Measurements from ENCODE around the gene EMILIN2.
"Not testable (repeated sequence)": the region's sequence is repeated elsewhere in the genome, so short reads cannot be mapped to it uniquely, and the experiment has no call there.

Gene EMILIN2

DNA sequence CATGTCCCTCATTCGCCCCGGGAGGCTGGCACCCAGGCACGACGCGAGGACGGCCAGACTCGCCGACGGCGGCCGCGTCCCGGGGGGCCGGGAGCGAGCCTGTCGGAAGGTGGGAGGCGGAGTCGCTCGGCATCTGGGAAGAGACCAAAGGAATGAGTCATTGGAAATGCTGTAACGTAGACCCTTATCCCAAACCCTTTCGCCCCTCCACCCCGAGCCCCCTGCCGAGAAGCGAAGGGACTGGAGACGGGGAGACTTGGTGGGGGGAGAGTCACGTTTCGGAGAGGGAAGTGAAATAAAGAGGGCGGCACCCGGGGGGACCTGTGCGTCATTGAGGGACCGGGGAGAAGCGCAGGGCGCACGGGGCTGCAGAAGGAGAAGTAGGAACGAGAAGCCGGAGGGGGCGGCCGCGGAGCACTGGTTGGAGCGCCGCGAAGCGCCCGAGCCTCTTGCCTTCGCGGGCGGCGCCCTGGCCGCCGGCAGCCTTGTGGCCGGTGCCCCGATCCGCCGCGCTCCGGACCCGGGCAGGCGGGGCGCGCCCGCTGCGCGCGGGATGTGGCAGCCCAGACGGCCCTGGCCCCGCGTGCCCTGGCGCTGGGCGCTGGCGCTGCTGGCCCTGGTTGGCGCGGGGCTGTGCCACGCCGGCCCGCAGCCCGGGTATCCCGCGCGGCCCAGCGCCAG, at the start of gene EMILIN2:
TSS of gene EMILIN2 (plus strand) at position 371 of the 681 bp plus-strand sequence. CDS start at position 554, 183 bp downstream.
- peak in 1 of 2 donors; percentile 13 for DNase-seq (ENCODE audit: low read depth in 2 of 2)

DNA sequence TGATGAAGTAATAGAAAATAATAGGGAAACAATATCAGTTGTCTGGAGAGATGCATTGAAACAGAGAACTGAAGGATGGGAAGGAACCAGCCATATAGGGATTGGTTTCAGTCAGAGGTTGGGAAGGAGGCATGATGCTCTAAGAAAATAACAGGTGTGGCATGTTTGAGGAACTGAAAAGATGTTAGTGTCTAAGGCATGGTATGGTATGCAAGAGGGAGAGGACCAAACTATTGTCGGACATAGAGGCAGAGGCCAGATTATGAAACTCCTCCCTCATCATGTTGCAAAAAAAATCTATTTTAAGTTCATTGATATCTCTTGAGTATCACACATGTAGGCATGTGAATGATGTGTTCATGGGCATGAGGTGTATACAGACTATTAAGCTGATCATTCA, 48.9 kb upstream of the EMILIN2 start:
- DNase-seq (ENCODE audit: low read depth in 2 of 2), result no peak

DNA sequence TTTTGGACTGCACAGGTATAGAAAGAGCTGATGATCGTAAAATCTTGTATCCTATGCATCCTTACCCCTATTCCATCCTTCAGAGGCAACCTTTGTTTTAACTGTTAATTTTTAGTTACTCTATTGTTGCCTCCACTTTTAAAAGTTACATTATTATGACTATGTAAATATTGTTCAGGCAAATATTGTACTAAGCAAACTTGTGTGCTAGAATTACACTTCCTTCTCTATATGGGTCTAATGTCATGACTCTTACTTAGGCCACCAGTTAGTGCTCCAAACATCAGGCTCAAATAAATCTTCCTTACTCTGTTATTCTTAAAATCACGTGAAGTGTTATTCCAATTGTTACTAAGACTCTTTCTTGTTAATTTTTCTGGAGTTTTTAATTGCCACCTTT, 47.4 kb upstream of the EMILIN2 start:
- DNase-seq (ENCODE audit: low read depth in 2 of 2), result no peak

DNA sequence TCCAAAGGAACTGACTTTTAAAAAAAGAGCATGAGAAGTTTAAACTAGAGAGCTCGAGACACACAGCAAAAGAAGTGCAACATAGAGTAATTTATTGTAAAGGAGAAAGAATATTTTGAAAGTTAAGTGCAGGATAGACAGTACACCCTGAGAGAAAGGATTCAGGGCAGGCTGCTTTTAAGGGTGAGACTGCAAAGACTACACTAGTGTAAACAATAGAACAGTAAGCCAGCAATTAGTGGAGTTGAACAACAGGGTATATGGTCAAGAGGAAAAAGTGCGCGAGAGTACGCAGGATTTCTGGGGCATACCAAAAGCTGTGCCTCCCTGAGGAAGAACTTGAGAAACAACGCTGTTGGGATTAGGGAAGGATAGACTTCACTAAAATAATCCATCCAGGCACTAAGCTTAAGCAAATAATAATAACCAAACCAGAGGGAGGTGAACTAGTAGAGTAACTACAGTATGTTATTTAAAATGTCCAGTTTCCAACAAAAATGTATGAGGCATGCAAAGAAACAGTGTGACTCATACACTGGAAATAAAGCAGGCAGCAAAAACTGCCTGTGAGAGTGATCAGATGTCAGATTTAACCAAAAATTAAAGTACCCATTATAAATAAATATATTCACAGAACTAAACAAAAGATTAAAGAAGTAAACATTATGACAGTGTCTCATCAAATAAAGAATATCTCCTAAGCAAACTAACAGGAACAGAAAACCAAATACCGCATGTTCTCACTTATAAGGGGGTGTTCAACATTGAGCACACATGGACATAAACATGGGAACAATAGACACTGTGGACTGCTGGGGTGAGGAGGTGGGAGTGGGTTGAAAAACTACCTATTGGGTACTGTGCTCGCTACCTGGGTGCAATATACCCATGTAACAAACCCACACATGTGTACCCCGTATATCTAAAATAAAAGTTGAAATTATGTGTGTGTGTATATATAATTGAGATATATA, 40.5 kb upstream of the EMILIN2 start:
- DNase-seq (ENCODE audit: low read depth in 2 of 2), result no peak

DNA sequence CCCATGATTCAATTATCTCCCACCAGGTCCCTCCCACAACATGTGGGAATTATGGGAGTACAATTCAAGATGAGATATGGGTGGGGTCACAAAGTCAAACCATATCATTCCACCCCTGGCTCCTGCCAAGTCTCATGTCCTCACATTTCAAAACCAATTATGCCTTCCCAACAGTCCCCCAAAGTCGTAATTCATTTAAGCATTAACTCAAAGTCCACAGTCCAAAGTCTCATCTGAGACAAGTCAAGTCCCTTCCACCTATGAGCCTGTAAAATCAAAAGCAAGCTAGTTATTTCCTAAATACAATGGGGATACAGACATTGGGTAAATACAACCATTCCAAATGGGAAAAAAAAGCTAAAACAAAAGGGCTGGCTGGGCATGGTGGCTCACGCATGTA, 38.2 kb upstream of the EMILIN2 start:
- DNase-seq (ENCODE audit: low read depth in 2 of 2), result not testable (repeated sequence)

DNA sequence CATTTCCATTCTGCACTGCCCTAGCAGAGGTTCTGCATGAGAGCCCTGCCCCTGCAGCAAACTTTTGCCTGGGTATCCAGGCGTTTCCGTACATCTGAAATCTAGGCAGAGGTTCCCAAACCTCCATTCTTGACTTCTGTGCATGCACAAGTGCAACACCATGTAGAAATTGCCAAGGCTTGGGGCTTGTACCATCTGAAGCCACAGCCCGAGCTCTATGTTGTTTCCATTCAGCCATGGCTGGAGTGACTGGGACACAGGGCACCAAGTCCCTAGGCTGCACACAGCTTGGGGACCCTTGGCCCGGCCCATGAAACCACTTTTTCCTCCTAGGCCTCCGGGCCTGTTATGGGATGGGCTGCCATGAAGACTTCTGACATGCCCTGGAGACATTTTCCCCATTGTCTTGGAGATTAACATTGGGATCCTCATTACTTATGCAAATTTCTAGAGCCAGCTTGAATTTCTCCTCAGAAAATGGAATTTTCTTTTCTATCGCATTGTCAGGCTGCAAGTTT, 37.1 kb upstream of the EMILIN2 start:
- DNase-seq (ENCODE audit: low read depth in 2 of 2), result not testable (repeated sequence)

DNA sequence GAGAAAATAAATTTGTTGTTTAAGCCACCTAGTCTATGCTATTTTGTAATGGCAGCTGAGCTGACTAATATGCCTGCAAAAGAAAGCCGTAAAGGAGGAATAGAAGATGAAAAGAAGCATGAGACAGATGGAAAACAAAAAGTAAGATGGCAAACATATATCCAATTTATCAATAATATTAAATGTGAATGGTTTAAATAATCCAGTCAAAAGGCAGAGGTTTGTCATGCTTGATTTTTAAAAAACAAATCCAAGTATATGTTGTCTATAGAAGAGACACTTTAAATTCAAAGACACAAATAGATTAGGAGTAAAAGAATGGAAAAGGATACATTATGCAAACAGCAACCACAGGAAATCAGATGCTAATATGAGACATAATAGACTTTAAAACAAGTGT, 35.4 kb upstream of the EMILIN2 start:
- no peak for DNase-seq (ENCODE audit: low read depth in 2 of 2)

DNA sequence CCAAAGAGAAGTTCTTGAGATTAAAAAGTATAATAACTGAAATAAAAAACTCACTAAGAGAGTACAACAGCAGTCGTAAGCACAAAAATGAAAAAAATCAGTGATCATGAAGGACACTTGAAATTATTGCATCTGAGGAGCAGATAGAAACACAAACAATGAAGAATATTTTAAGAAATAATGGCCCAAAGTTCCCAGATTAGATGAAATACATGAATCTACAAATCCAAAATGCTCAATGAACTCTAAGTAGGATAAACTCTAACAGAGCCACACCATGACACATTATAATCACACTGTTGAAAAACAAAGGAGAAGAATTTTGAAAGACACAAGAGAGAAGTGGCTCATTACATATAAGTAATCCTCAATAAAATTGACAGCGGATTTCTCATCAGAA, 31.9 kb upstream of the EMILIN2 start:
- no peak for DNase-seq (ENCODE audit: low read depth in 2 of 2)

DNA sequence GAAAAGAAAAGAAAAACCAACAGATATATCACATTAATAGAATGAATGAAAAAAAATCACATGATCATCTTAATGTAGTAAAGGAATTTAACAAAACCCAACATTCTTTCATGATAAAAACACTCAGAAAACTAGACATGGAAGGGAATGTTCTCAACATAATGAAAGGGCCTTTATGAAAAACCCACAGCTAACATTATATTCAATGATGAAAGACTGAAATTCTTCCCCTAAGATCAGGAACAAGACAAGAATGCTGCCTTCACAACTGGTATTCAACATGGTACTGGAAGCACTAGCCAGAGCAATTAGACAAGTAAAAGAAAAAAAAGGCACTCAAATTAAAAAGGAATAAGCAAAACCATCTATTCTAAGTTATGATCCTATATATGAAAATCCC, 28.5 kb upstream of the EMILIN2 start:
- no peak for DNase-seq (ENCODE audit: low read depth in 2 of 2)

DNA sequence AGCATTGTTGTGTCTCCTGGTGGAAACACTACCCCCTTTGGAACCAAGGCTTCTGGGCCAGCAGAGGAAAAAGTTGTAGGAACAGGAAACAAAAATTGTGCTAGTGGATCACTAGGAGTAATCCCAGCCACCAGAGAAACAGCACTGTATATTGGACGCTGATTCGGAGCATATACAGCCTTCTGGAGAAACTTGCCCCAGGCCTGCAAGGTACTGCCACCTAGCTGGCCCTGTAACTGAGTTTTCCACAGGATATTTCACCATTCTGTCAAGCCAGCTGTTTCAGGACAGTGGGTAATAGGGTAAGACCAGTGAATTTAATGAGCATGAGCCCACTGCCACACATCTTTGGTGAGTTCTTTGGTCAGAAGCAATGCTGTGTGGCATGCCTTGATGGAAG, 25.1 kb upstream of the EMILIN2 start:
- no peak for DNase-seq (ENCODE audit: low read depth in 2 of 2)

DNA sequence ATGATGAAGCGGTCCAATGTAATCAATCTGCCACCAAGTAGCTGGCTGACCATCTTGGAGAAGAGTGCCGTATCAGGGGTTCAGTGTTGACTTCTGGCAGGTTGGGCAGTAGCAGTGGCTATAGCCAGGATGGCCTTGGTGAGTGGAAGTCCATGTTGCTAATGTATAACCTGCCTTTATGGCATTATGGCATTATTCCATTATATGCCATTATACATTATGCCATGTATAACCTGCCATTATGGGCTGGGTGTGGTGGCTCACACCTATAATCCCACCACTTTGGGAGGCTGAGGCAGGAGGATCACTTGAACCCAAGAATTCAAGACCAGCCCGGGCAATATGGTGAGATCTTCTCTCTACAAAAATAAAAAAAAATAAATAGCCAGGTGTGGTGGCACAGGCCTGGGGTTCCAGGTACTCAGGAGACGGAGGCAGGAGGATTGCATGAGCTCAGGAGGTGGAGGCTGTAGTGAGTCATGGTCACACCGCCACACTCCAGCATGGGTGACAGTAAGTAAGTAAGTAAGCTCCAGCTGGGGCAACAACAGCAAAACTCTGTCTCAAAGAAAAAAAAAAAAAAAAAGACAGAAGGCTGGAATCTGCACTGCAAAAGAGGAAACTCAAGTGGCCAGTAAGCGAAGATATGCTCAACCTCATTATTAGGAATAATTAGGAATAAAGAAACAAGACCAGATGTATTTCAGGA, 24.4 kb upstream of the EMILIN2 start:
- no peak for DNase-seq (ENCODE audit: low read depth in 2 of 2)

DNA sequence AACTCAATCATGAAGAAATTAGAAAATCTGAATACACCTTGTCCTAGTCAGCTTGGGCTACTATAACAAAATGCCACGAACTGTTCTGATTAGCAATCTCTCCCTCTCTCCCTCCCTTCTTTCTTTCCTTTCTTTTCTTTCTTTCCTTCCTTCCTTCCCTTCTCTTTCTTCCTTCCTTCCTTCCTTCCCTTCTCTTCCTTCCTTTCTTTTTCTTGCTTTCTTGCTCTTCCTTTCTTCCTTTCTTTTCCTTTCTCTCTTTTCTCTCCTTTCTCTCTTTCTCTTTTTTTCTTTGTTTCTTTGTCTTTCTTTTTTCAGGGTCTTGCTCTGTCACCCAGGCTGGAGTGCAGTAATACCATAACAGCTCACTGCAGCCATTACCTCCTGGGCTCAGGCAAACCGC, 23.6 kb upstream of the EMILIN2 start:
- DNase-seq (ENCODE audit: low read depth in 2 of 2), result no peak

DNA sequence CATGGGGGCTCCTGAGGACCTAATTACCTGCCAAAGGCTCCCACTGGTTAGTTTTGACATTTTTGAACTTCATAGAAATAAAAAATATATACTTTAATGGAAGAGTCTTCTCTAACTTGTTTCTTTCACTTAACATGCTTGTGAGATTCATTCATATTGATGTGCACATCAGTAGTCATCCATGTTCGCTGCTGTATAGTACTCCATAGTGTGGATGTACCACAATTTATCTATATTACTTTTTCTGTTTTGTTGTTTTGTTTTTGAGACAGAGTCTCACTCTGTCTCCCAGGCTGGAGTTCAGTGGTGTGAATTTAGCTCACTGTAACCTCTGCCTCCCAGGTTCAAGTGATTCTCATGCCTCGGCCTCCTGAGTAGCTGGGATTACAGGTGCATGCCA, 22.8 kb upstream of the EMILIN2 start:
- DNase-seq (ENCODE audit: low read depth in 2 of 2), result no peak

DNA sequence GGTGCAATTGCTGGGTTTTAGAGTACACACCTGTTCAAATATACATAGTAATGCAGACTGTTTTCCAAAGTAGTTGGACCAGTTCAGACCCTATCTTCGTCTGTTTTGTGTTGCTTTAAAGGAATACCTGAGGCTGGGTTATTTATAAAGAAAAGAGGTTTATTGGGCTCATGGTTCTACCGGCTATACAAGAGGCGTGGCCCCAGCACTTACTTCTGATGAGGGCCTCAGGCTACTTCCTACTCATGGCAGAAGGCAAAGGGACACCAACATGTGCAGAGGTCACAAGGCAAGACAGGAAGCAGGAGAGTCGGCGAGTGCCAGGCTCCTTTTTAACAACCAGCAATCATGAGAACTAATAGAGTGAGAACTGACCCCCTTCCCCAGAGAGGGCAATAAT, 21.9 kb upstream of the EMILIN2 start:
- DNase-seq (ENCODE audit: low read depth in 2 of 2), result no peak

DNA sequence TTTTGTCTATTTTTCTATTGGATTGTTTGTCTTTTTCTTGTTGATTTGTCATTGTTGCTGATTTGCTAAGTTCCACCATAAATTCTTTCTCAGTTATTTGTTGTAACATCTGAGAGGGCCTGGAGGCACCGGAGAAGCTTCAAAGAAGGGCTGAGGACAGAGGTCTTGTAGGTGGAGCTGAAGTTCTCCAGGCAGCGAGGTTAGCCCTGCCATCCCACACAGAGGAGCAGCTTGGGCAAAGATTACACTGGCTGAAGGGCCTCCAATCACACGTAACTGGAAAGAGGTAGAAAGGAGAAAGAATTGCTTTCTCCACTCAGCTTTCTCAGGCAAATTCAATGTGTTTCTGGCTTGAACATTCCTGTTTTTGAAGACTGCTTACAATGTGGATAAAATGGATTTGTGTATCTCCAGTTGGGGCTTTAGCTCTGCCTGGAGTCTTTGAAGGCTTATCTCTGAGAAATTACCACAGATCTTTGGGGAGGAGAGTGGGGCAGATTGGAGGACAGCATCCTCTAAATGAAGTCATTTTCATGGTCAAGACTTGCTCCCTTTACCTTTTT, 21.1 kb upstream of the EMILIN2 start:
- no peak for DNase-seq (ENCODE audit: low read depth in 2 of 2)

DNA sequence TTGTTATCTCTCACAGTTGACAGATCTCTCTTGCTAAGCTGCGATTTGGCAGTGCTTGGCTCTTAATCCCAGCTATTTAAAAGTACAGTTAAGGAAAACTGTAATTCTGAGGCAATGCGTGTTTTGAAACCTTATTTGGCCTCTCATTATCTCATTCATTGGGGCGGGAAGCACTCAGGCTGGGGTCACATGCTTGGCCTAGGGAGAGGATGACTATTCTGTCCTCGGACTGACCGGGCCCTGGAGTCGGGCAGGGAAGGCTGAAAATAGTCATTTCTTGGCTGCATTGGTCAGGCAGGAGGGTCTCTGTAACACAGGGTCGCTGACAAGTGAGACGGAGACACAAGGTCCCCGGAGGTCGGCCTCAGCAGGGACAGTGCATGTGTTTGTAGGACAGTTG, 20.2 kb upstream of the EMILIN2 start:
- no peak for DNase-seq (ENCODE audit: low read depth in 2 of 2)

DNA sequence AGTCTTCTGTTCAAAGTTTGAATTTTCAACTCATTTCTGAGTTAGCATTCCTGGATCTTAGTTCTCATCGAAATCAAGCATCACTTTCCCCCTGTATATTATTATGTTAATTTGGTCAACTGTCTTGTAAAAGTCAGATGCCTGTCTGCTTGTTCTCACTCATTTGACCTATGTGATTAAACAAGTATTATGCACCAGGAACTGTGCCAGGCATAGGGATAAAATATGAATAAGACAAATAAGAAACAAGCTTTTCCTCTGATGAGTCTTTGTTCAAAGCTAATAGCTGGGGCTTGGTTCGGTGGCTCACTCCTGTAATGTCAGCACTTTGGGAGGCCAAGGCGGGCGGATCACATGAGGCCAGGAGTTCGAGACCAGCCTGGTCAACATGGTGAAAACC, 19.7 kb upstream of the EMILIN2 start:
- DNase-seq (ENCODE audit: low read depth in 2 of 2), result no peak

DNA sequence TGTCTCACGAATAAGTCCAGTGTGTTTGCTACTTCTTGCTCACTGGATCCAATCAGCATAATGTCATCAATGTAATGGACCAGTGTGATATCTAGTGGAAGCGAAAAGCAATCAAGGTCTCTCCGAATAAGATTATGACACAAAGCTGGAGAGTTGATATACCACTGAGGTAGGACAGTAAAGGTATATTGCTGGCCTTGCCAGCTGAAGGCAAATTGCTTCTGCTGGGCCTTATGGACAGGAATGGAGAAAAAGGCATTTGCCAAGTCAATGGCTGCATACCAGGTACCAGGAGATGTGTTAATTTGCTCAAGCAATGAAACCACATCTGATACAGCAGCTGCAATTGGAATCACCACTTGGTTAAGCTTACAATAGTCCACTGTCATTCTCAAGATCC, 10.7 kb upstream of the EMILIN2 start:
- not testable (repeated sequence) for DNase-seq (ENCODE audit: low read depth in 2 of 2)

DNA sequence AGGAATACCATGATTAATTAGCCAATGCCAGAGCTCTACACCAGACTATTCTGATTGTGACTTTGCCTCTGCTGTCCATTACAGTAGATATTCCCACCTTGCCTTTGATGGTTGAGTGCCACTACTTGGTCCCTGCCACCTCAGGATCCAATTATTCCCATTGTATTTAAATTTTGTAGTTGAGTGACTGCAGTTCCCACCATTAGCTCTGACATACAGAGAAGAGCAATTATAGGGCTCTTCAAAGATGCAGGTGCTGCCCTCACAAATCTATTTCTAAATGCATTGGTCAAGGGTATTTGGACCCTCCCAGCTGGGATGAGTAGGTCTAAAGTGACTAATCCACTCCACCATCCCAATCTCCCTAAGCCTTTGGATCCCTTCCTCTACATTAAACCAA, 9.5 kb upstream of the EMILIN2 start:
- DNase-seq (ENCODE audit: low read depth in 2 of 2), result not testable (repeated sequence)

DNA sequence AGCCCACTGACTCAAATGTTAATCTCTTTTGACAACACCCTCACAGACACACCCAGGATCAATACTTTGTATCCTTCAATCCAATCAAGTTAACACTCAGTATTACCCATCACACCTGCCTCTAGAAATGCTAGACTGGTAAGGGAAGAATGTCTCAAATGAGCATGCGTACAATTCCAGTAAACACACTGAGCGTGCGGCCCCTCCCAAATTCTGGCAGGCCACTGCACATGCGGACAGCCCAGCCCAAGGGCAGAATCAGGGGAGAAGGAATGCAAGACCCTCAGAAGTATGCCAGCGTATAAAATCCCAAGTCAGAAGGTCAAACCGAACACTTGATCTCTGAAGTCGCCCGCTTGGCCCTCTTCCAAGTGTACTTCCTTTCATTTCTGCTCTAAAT, 7.6 kb upstream of the EMILIN2 start:
- no peak for DNase-seq (ENCODE audit: low read depth in 2 of 2)

DNA sequence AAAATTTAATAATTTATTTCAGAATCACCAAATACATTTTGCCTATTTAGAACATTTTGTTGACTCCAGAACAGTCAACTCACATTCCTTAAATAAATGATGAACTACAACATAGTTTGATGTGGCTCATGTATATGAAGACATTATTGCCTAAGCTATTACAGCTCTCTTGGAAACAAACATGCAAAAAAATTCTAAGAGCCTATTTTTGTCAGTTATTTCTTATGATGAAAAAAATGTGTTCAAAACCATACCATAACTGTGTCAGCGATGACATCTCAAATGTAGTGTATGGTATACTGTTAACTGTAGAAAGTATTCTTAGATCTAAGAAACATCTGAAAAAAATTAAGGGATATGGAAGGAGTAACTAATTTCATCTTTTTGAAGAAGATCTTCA, 6.3 kb upstream of the EMILIN2 start:
- no peak for DNase-seq (ENCODE audit: low read depth in 2 of 2)

DNA sequence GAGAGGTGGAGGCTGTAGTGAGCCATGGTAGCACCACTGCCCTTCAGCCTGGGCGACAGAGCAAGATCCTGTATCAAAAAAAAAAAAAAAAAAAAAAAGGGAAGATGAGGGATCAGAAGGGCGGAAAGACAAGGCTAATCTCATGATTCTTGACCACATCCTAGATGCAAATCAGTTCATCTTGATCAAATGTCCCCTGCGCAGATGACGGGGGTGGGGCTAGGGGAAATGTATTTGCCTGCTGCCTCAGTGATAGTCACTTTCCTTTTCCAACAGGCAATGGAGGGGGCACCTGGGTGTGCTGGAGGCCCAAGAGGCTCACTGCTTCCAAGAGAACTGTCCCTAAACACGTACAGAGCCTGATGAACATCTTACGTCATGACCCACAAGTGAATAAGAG, 3.7 kb upstream of the EMILIN2 start:
- no peak for DNase-seq (ENCODE audit: low read depth in 2 of 2)

Measured in stimulated activated CD8-positive, alpha-beta memory T cell treated with anti-CD3 and anti-CD28 coated beads, Interleukin-15, amount 100 ng/mL, for 48 hours (primary cell).